DND-41 (cell line): ENCODE measurements around the gene SEBOX.

Experiments
- ATAC-seq: fragments of 200-7000 bp; cut with Tn5 transposase; 3 replicates; pipeline ENCODE4 v1.9.1; 2021; ENCODE audit warnings: low read depth; ENCODE audit not compliant: insufficient read depth
- DNase-seq: peaks from one replicate; pipeline ENCODE4 v3.0.0-alpha.2; 2020
- H2AFZ ChIP-seq: 2 replicates; pipeline ENCODE4 v1.6.0; 2012; ENCODE audit warnings: low read depth, low read length
- H3K27ac ChIP-seq: 2 replicates; pipeline ENCODE4 v1.5.1; 2012; ENCODE audit warnings: low read length, inconsistent platforms
- H3K27me3 ChIP-seq: fragments of 200-600 bp; sonication (generic); 2 replicates; pipeline ENCODE4 v1.6.0; 2012; ENCODE audit warnings: low read length, mild to moderate bottlenecking, inconsistent platforms; ENCODE audit not compliant: insufficient read depth, poor library complexity
- H3K36me3 ChIP-seq: 2 replicates; pipeline ENCODE4 v1.5.1; 2012; ENCODE audit warnings: low read length, inconsistent platforms; ENCODE audit not compliant: insufficient read depth
- H3K4me1 ChIP-seq: 2 replicates; pipeline ENCODE4 v1.5.1; 2012; ENCODE audit warnings: mild to moderate bottlenecking, low read length; ENCODE audit not compliant: insufficient read depth
- H3K4me2 ChIP-seq: 2 replicates; pipeline ENCODE4 v1.6.0; 2012; ENCODE audit warnings: mild to moderate bottlenecking, moderate library complexity, low read length, inconsistent platforms; ENCODE audit not compliant: insufficient read depth
- H3K4me3 ChIP-seq, 2 experiments: fragments of 200-600 bp in 1 of 2; shearing (Covaris generic) in 1 of 2; 2 replicates each; pipeline ENCODE4 v1.5.1; 2012 to 2016; ENCODE audit warnings: inconsistent platforms in 2 of 2, low read length in 2 of 2, mild to moderate bottlenecking in 2 of 2, low read depth in 1 of 2, moderate library complexity in 1 of 2
- H3K79me2 ChIP-seq: 2 replicates; pipeline ENCODE4 v1.6.0; 2012; ENCODE audit warnings: low read length, inconsistent platforms; ENCODE audit not compliant: insufficient read depth
- H3K9ac ChIP-seq: 2 replicates; pipeline ENCODE4 v1.6.0; 2012; ENCODE audit warnings: low read depth, mild to moderate bottlenecking, inconsistent platforms, low read length, moderate library complexity
- H3K9me3 ChIP-seq: 2 replicates; pipeline ENCODE4 v1.5.1; 2012; ENCODE audit warnings: low read length, moderate library complexity, mild to moderate bottlenecking, inconsistent platforms; ENCODE audit not compliant: insufficient read depth, severe bottlenecking
- H4K20me1 ChIP-seq: 2 replicates; pipeline ENCODE4 v1.6.0; 2012; ENCODE audit warnings: low read length; ENCODE audit not compliant: insufficient read depth
- CTCF ChIP-seq: IDR thresholded peaks from 2 replicates; pipeline ENCODE4 v1.5.1; 2012; ENCODE audit warnings: borderline replicate concordance, low read length, moderate library complexity, mild to moderate bottlenecking; ENCODE audit not compliant: poor library complexity, severe bottlenecking; ENCODE audit errors: extremely low read depth
- EZH2 ChIP-seq: IDR thresholded peaks from 3 replicates; pipeline ENCODE4 v1.6.1; 2012; ENCODE audit warnings: borderline replicate concordance, low read depth, mild to moderate bottlenecking, moderate library complexity, low read length, inconsistent platforms; ENCODE audit not compliant: severe bottlenecking

The SEBOX gene

DNA sequence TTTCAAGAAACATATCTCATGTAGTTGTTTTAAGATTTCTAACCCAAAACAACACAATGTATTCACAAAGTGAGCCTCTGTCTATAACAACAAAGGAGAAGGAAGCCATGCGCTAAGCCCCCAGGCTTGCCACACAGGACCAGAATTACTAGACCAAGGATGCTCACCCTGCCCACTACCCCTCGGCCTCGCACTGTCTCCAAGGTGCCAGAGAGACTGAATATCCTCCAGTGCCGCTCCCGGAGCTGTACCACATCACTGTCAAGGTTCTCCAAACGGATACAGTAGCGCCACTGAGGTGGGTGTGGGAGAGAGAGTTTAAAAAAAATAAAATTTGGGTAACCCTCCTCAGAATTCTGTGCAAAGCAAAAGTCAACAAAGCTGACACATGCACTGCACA lies 14.7 kb downstream of the SEBOX start:
- DNase-seq (no peak), ATAC-seq (no peak)
- H3K9me3 ChIP-seq = no peaks in the 10 kb centered on the region
- no peak overlapping the region for H3K4me3 ChIP-seq
- H3K4me2 ChIP-seq = no peak overlapping the region
- H3K4me1 ChIP-seq = peaks cover 4% of the 10 kb centered on the region; the same call in 1 of the 2 replicates
- H3K9ac ChIP-seq = no peak overlapping the region
- TF ChIP-seq CTCF (no peak), EZH2 (no peak)
- peaks cover 94% of the 10 kb centered on the region for H3K36me3 ChIP-seq
- H3K79me2 ChIP-seq = peaks cover 1% of the 10 kb centered on the region; the same call in 1 of the 2 replicates
- H3K27ac ChIP-seq = no peak overlapping the region
- H4K20me1 ChIP-seq = peaks cover 15% of the 10 kb centered on the region; the same call in 1 of the 2 replicates
- no peak overlapping the region for H2AFZ ChIP-seq
- H3K27me3 ChIP-seq = no peaks in the 10 kb centered on the region

DNA sequence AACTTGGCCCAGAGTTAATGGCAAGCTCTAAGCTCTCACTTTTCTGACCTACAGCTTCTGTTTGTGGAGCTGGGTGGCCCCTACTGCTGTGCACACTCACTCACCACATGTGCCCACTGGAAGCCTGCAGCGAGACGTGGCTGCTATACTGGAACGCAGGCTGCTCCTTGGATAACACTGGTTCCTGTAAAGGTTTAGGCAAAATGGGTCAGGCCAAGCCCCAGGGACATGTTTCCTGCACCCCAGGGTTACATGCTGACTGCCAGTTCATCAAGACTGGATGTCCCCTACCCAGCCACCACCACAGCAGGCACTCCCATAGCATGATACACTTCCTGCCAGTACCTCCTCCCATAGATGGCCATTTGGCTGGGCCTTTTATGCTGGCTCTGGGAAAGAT lies 16.0 kb downstream of the SEBOX start:
- TF ChIP-seq EZH2 (no peak), CTCF (no peak)
- Histone ChIP-seq H3K9me3 (no peaks in the 10 kb centered on the region), H3K4me2 (no peak overlapping the region), H3K9ac (no peak overlapping the region), H3K79me2 (no peaks in the 10 kb centered on the region; the same call in 1 of the 2 replicates), H3K27me3 (no peaks in the 10 kb centered on the region), H3K4me3 (no peak overlapping the region), H2AFZ (no peak overlapping the region), H4K20me1 (peaks cover 15% of the 10 kb centered on the region; the same call in 1 of the 2 replicates), H3K27ac (no peak overlapping the region), H3K36me3 (peaks cover 93% of the 10 kb centered on the region), H3K4me1 (no peaks in the 10 kb centered on the region)
- DNase-seq (no peak), ATAC-seq (no peak)

- DNase-seq = no peak
- no peak for TF ChIP-seq CTCF
- no peak for TF ChIP-seq EZH2
- H3K4me2 ChIP-seq = no peak overlapping the region
Measured at GRCh38 chr17:28347261-28347891, 17.6 kb downstream of the SEBOX start.

More at GRCh38 chr17:28347261-28347891, 17.6 kb downstream of the SEBOX start:
- Histone ChIP-seq H3K9ac (no peak overlapping the region), H3K27ac (no peak overlapping the region), H3K4me3 (no peak overlapping the region), H3K27me3 (no peaks in the 10 kb centered on the region), H3K4me1 (no peaks in the 10 kb centered on the region), H4K20me1 (peaks cover 20% of the 10 kb centered on the region; the same call in 1 of the 2 replicates), H3K9me3 (no peaks in the 10 kb centered on the region), H3K79me2 (no peaks in the 10 kb centered on the region), H3K36me3 (peaks cover 93% of the 10 kb centered on the region), H2AFZ (no peak overlapping the region)
- no peak for ATAC-seq
